Trophoblast cell (in vitro differentiated cells and primary cell): ENCODE data around the gene ENPP7.

ENCODE experiments used
- DNase-seq, 2 donors: peaks; one replicate each; pipeline ENCODE4 v3.0.0-alpha.2; 2016
- H2AFZ ChIP-seq: 2 replicates; pipeline ENCODE4 v1.6.1; 2013; ENCODE audit warnings: low read length, moderate library complexity, mild to moderate bottlenecking; ENCODE audit not compliant: insufficient read depth, poor library complexity
- H2AK5ac ChIP-seq: 2 replicates; pipeline ENCODE4 v1.6.1; 2013; ENCODE audit warnings: mild to moderate bottlenecking, low read length
- H2BK120ac ChIP-seq: 2 replicates; pipeline ENCODE4 v1.6.1; 2013; ENCODE audit warnings: low read length, mild to moderate bottlenecking, moderate library complexity; ENCODE audit not compliant: insufficient read depth, poor library complexity
- H2BK12ac ChIP-seq: 2 replicates; pipeline ENCODE4 v1.6.1; 2013; ENCODE audit warnings: mild to moderate bottlenecking, low read length, moderate library complexity
- H2BK5ac ChIP-seq: 2 replicates; pipeline ENCODE4 v1.6.1; 2013; ENCODE audit warnings: low read length, low read depth, moderate library complexity, mild to moderate bottlenecking; ENCODE audit not compliant: poor library complexity
- H3K14ac ChIP-seq: 2 replicates; pipeline ENCODE4 v1.6.1; 2013; ENCODE audit warnings: mild to moderate bottlenecking, low read length
- H3K18ac ChIP-seq: 2 replicates; pipeline ENCODE4 v1.6.1; 2013; ENCODE audit warnings: mild to moderate bottlenecking, low read length
- H3K23ac ChIP-seq: 2 replicates; pipeline ENCODE4 v1.6.1; 2013; ENCODE audit warnings: low read length
- H3K27ac ChIP-seq: 2 replicates; pipeline ENCODE4 v1.5.1; 2013; ENCODE audit warnings: low read depth, mild to moderate bottlenecking, inconsistent platforms, low read length, moderate library complexity
- H3K27me3 ChIP-seq: 2 replicates; pipeline ENCODE4 v1.6.1; 2013; ENCODE audit warnings: inconsistent platforms, mild to moderate bottlenecking, low read length, moderate library complexity; ENCODE audit not compliant: insufficient read depth
- H3K36me3 ChIP-seq, 2 experiments: 1 replicate in 1 of 2; 2 replicates in 1 of 2; pipeline ENCODE4 v1.6.1; 2013; ENCODE audit warnings: low read length in 2 of 2, mild to moderate bottlenecking in 2 of 2, moderate library complexity in 1 of 2; ENCODE audit not compliant: insufficient read depth in 2 of 2, control insufficient read depth in 1 of 2
- H3K4ac ChIP-seq: 2 replicates; pipeline ENCODE4 v1.6.1; 2013; ENCODE audit warnings: low read depth, mild to moderate bottlenecking, low read length, moderate library complexity
- H3K4me1 ChIP-seq, 2 experiments: 1 replicate in 1 of 2; 2 replicates in 1 of 2; pipeline ENCODE4 v1.6.1; 2013; ENCODE audit warnings: low read length in 2 of 2, mild to moderate bottlenecking in 2 of 2, moderate library complexity in 1 of 2; ENCODE audit not compliant: insufficient read depth in 2 of 2, control insufficient read depth in 1 of 2
- H3K4me2 ChIP-seq: 2 replicates; pipeline ENCODE4 v1.6.1; 2013; ENCODE audit warnings: inconsistent platforms, mild to moderate bottlenecking, low read length, moderate library complexity
- H3K4me3 ChIP-seq: 2 replicates; pipeline ENCODE4 v1.5.1; 2013; ENCODE audit warnings: mild to moderate bottlenecking, low read depth, low read length, inconsistent platforms
- H3K79me1 ChIP-seq: one replicate; pipeline ENCODE4 v1.6.1; 2013; ENCODE audit warnings: low read length
- H3K79me2 ChIP-seq: 2 replicates; pipeline ENCODE4 v1.6.1; 2013; ENCODE audit warnings: low read length, mild to moderate bottlenecking; ENCODE audit not compliant: control insufficient read depth, insufficient read depth, poor library complexity
- H3K9ac ChIP-seq: 2 replicates; pipeline ENCODE4 v1.6.1; 2013; ENCODE audit warnings: mild to moderate bottlenecking, low read length
- H3K9me3 ChIP-seq: 2 replicates; pipeline ENCODE4 v1.6.1; 2013; ENCODE audit warnings: low read depth, mild to moderate bottlenecking, control low read depth, inconsistent platforms, low read length; ENCODE audit not compliant: insufficient read depth
- H4K12ac ChIP-seq: 2 replicates; pipeline ENCODE4 v1.6.1; 2013; ENCODE audit warnings: low read depth, mild to moderate bottlenecking, low read length, moderate library complexity
- H4K8ac ChIP-seq: 2 replicates; pipeline ENCODE4 v1.6.1; 2013; ENCODE audit warnings: low read depth, mild to moderate bottlenecking, low read length, moderate library complexity
- H4K91ac ChIP-seq: one replicate; pipeline ENCODE4 v1.6.1; 2013; ENCODE audit warnings: low read depth, mild to moderate bottlenecking, low read length, moderate library complexity
- WGBS: extraction: QIAGEN DNeasy Blood & Tissue Kit; methylation state at CpG from one replicate; pipeline ENCODE4 v1.1.7; 2013; ENCODE audit warnings: missing lambda C conversion rate; ENCODE audit not compliant: insufficient read length, insufficient coverage; ENCODE audit errors: extremely low coverage; 5-methylcytosine and 5-hydroxymethylcytosine counted together

The ENPP7 gene

GRCh38 chr17:79684132-79684985 lies 46.4 kb upstream of the ENPP7 start:
- Histone ChIP-seq H4K91ac (no peak overlapping the region), H4K8ac (no peak overlapping the region), H3K27ac (no peak overlapping the region), H2BK120ac (no peak overlapping the region), H3K79me1 (no peaks in the 10 kb centered on the region), H3K9me3 (no peaks in the 10 kb centered on the region), H3K18ac (no peak overlapping the region), H3K4me1 (no peaks in the 10 kb centered on the region), H3K36me3 (no peaks in the 10 kb centered on the region), H3K9ac (no peak overlapping the region), H2AFZ (no peak overlapping the region), H2AK5ac (no peak overlapping the region), H2BK5ac (no peak overlapping the region), H3K23ac (no peak overlapping the region), H3K14ac (no peak overlapping the region), H4K12ac (no peak overlapping the region), H3K4me2 (no peak overlapping the region), H3K4me3 (no peak overlapping the region), H3K4ac (no peak overlapping the region), H2BK12ac (no peak overlapping the region), H3K79me2 (no peaks in the 10 kb centered on the region), H3K27me3 (no peaks in the 10 kb centered on the region)
- no peak for DNase-seq
- WGBS = no CpG with 5 or more reads among the region's 29 CpGs

- no peak overlapping the region for H4K12ac ChIP-seq
- no peak overlapping the region for H2BK5ac ChIP-seq
- DNase-seq = no peak
- H3K4me2 ChIP-seq = no peak overlapping the region
- no peak overlapping the region for H3K4ac ChIP-seq
- H3K36me3 ChIP-seq = no peaks in the 10 kb centered on the region
- no peak overlapping the region for H3K18ac ChIP-seq
- no peak overlapping the region for H3K27ac ChIP-seq
- H3K23ac ChIP-seq = no peak overlapping the region
- H2AK5ac ChIP-seq = no peak overlapping the region
- H4K8ac ChIP-seq = no peak overlapping the region
- H3K9ac ChIP-seq = no peak overlapping the region
- H3K4me1 ChIP-seq = no peaks in the 10 kb centered on the region
- no peaks in the 10 kb centered on the region for H3K27me3 ChIP-seq
- H4K91ac ChIP-seq = no peak overlapping the region
- no peak overlapping the region for H2BK12ac ChIP-seq
- H3K79me2 ChIP-seq = no peaks in the 10 kb centered on the region
- no peak overlapping the region for H3K14ac ChIP-seq
- no peaks in the 10 kb centered on the region for H3K79me1 ChIP-seq
- H2BK120ac ChIP-seq = no peak overlapping the region
- no peak overlapping the region for H3K4me3 ChIP-seq
- no CpG with 5 or more reads among the region's 9 CpGs for WGBS
- H3K9me3 ChIP-seq = no peaks in the 10 kb centered on the region
- no peak overlapping the region for H2AFZ ChIP-seq
These were observed 45.6 kb upstream of the ENPP7 start for GRCh38 chr17:79685121-79685520.

GRCh38 chr17:79686476-79686875 lies 44.3 kb upstream of the ENPP7 start:
- Histone ChIP-seq H3K14ac (no peak overlapping the region), H3K23ac (no peak overlapping the region), H2AK5ac (no peak overlapping the region), H3K9me3 (peaks cover 3% of the 10 kb centered on the region), H3K79me1 (no peaks in the 10 kb centered on the region), H3K4me1 (no peaks in the 10 kb centered on the region), H2BK120ac (no peak overlapping the region), H3K36me3 (no peaks in the 10 kb centered on the region), H3K79me2 (no peaks in the 10 kb centered on the region), H3K18ac (no peak overlapping the region), H2BK12ac (no peak overlapping the region), H3K4ac (no peak overlapping the region), H2BK5ac (no peak overlapping the region), H3K4me2 (no peak overlapping the region), H3K9ac (no peak overlapping the region), H3K4me3 (no peak overlapping the region), H4K12ac (no peak overlapping the region), H2AFZ (no peak overlapping the region), H4K91ac (no peak overlapping the region), H4K8ac (no peak overlapping the region), H3K27me3 (no peaks in the 10 kb centered on the region), H3K27ac (no peak overlapping the region)
- DNase-seq = no peak
- no CpG with 5 or more reads among the region's 17 CpGs for WGBS

- Histone ChIP-seq H3K9me3 (peaks cover 6% of the 10 kb centered on the region), H3K4me2 (no peak overlapping the region), H3K18ac (no peak overlapping the region), H4K91ac (no peak overlapping the region), H2BK12ac (no peak overlapping the region), H3K14ac (no peak overlapping the region), H2BK5ac (no peak overlapping the region), H3K4ac (no peak overlapping the region), H3K9ac (no peak overlapping the region), H3K36me3 (no peaks in the 10 kb centered on the region), H3K79me2 (no peaks in the 10 kb centered on the region), H3K27ac (no peak overlapping the region), H2BK120ac (no peak overlapping the region), H3K27me3 (no peaks in the 10 kb centered on the region), H3K79me1 (no peaks in the 10 kb centered on the region), H2AFZ (no peak overlapping the region), H4K12ac (no peak overlapping the region), H3K23ac (no peak overlapping the region), H4K8ac (no peak overlapping the region), H3K4me1 (no peaks in the 10 kb centered on the region), H3K4me3 (no peak overlapping the region), H2AK5ac (no peak overlapping the region)
- WGBS = no CpG with 5 or more reads among the region's 10 CpGs
- no peak for DNase-seq
These were observed 40.3 kb upstream of the ENPP7 start for GRCh38 chr17:79690466-79690865.
